Measurements from ENCODE around the gene SPR. TPM values are rescaled to one million over a fixed set of nuclear protein-coding genes. Genes with fewer than 3 reads are reported as not detected.

SPR gene
- total RNA-seq, 2 donors from 2014 or later = 13.7 to 15.2 TPM

- no peaks in the 10 kb centered on the region for H3K9me3 Mint-ChIP-seq
- Histone ChIP-seq H3K36me3 (ENCODE audit: control insufficient read depth, insufficient read depth, low read length) (no peaks in the 10 kb centered on the region), H3K27me3 (ENCODE audit: control insufficient read depth, insufficient read depth, low read length, poor library complexity, severe bottlenecking) (no peaks in the 10 kb centered on the region), H3K4me3 (ENCODE audit: low read length) (no peak overlapping the region), H3K27ac (ENCODE audit: low read depth, low read length) (no peak overlapping the region), H3K9me3 (ENCODE audit: control insufficient read depth, low read length) (no peaks in the 10 kb centered on the region), H3K4me1 (ENCODE audit: control insufficient read depth, insufficient read depth, low read length) (no peaks in the 10 kb centered on the region), H3K9ac (ENCODE audit: extremely low read depth, low read length, poor library complexity, severe bottlenecking) (no peak overlapping the region)
- no peak for TF ChIP-seq CTCF (conservative IDR thresholded peaks at IDR 0.05)
- H3K4me1 Mint-ChIP-seq = peaks cover 10% of the 10 kb centered on the region
- no peak overlapping the region for H3K4me3 Mint-ChIP-seq
- DNase-seq = peak; percentile 77
- H3K27ac Mint-ChIP-seq = no peak overlapping the region
- H3K27me3 Mint-ChIP-seq (ENCODE audit: insufficient read depth) = peaks cover 14% of the 10 kb centered on the region
- H3K36me3 Mint-ChIP-seq (ENCODE audit: low read depth) = peaks cover 3% of the 10 kb centered on the region
- 54% methylated on average over 6 of the region's 6 CpGs; no CpG with 5 or more reads in 1 of the 2 experiments for WGBS, 2 experiments (ENCODE audit: insufficient coverage in 1 of 2, insufficient read length in 1 of 2)
Measured at GRCh38 chr2:72940786-72941185, 53.6 kb downstream of the SPR start.

Other genes with a start within 250 kb of the SPR start
- 10 to 100 TPM; 51.3 to 68.9 TPM for gene EXOC6B, start 61.4 kb upstream of the SPR start, total RNA-seq
- 1 to 10 TPM in 1 of 2 donors, under 1 TPM in 1; 0.35 to 1.1 TPM for gene EMX1, start 30.1 kb downstream of the SPR start, total RNA-seq
- 10 to 100 TPM; 30.7 to 32.8 TPM for gene SFXN5, start 184.3 kb downstream of the SPR start, total RNA-seq
- gene RAB11FIP5, start 225.5 kb downstream of the SPR start, total RNA-seq = 10 to 100 TPM; 12.1 to 17.3 TPM